ENCODE measurements around the gene CD274.

GRCh38 chr9:5466005-5466404, 15.7 kb downstream of the CD274 start:
- TF ChIP-seq RAD21 (IDR thresholded peaks at IDR 0.05; ENCODE audit: low read depth) (no peak), CTCF (IDR thresholded peaks at IDR 0.05 in 2 of 3, conservative IDR thresholded peaks at IDR 0.05 in 1 of 3; ENCODE audit: borderline replicate concordance in 1 of 3, insufficient read depth in 1 of 3, low read depth in 2 of 3, low read length in 2 of 3) (no peak), REST (IDR thresholded peaks at IDR 0.05; ENCODE audit: low read depth) (no peak), MAX (IDR thresholded peaks at IDR 0.05) (no peak), TCF7L2 (IDR thresholded peaks at IDR 0.05; ENCODE audit: borderline replicate concordance, extremely low read depth, insufficient read depth, insufficient read length) (no peak), CEBPB (IDR thresholded peaks at IDR 0.05; ENCODE audit: low read depth) (no peak), POLR2A (IDR thresholded peaks at IDR 0.05; ENCODE audit: borderline replicate concordance, extremely low read depth, insufficient read depth, insufficient read length) (no peak), EZH2 (IDR thresholded peaks at IDR 0.05) (no peak), SP1 (IDR thresholded peaks at IDR 0.05; ENCODE audit: low read depth) (no peak), EGR1 (IDR thresholded peaks at IDR 0.05; ENCODE audit: low read depth) (no peak), JUND (IDR thresholded peaks at IDR 0.05) (no peak), POLR2AphosphoS5 (IDR thresholded peaks at IDR 0.05; ENCODE audit: low read depth, low read length) (no peak), ZNF274 (IDR thresholded peaks at IDR 0.05; ENCODE audit: low read depth, low read length) (no peak)
